Effector memory CD8-positive, alpha-beta T cell (primary cell): ENCODE results near the gene MGMT.

Experiments
- ATAC-seq: fragments of 150-1000 bp; cut with Tn5 transposase; replicated peaks from 2 replicates; pipeline ENCODE4 v1.10.0; 2021; ENCODE audit warnings: mild to moderate bottlenecking, moderate library complexity
- DNase-seq, 3 experiments: peaks; one replicate each; pipeline ENCODE4 v3.0.0; 2021
- H3K27ac Mint-ChIP-seq, 2 donors: one replicate each; pipeline ENCODE4 v1.8.0; 2022; ENCODE audit warnings: mild to moderate bottlenecking in 2 of 2, mixed read lengths in 2 of 2, moderate library complexity in 2 of 2
- H3K27me3 Mint-ChIP-seq, 2 donors: one replicate each; pipeline ENCODE4 v1.8.0; 2022; ENCODE audit warnings: mixed read lengths in 2 of 2
- H3K36me3 Mint-ChIP-seq: one replicate; pipeline ENCODE4 v1.8.0; 2022; ENCODE audit warnings: mild to moderate bottlenecking, moderate library complexity, mixed read lengths; ENCODE audit not compliant: insufficient read depth
- H3K4me1 Mint-ChIP-seq, 2 donors: one replicate each; pipeline ENCODE4 v1.8.0; 2022; ENCODE audit warnings: low read depth in 2 of 2, mixed read lengths in 2 of 2
- H3K4me3 Mint-ChIP-seq, 2 donors: one replicate each; pipeline ENCODE4 v1.8.0; 2022; ENCODE audit warnings: mild to moderate bottlenecking in 2 of 2, mixed read lengths in 2 of 2, moderate library complexity in 2 of 2
- H3K9me3 Mint-ChIP-seq, 2 donors: one replicate each; pipeline ENCODE4 v1.8.0; 2022; ENCODE audit warnings: mixed read lengths in 2 of 2

Gene MGMT

GRCh38 chr10:129491123-129491734 is 24.2 kb downstream of the MGMT start:
- ATAC-seq (no peak), DNase-seq (no peak)
- H3K4me3 Mint-ChIP-seq = no peak overlapping the region
- H3K4me1 Mint-ChIP-seq = peaks cover 12 to 22% of the 10 kb centered on the region in 2 donors
- peaks cover 9 to 28% of the 10 kb centered on the region in 2 donors for H3K9me3 Mint-ChIP-seq
- no peaks in the 10 kb centered on the region for H3K27me3 Mint-ChIP-seq
- peaks cover 9% of the 10 kb centered on the region for H3K36me3 Mint-ChIP-seq
- no peak overlapping the region for H3K27ac Mint-ChIP-seq

GRCh38 chr10:129494176-129494575 is 27.1 kb downstream of the MGMT start:
- ATAC-seq = no peak
- H3K4me3 Mint-ChIP-seq = no peak overlapping the region
- peaks cover 13 to 26% of the 10 kb centered on the region in 2 donors for H3K9me3 Mint-ChIP-seq
- H3K27me3 Mint-ChIP-seq = no peaks in the 10 kb centered on the region
- peaks cover 4% of the 10 kb centered on the region for H3K36me3 Mint-ChIP-seq
- H3K27ac Mint-ChIP-seq = no peak overlapping the region
- H3K4me1 Mint-ChIP-seq = peaks cover 15 to 28% of the 10 kb centered on the region in 2 donors
- DNase-seq = no peak

GRCh38 chr10:129494740-129495139 is 27.7 kb downstream of the MGMT start:
- H3K4me3 Mint-ChIP-seq = no peak overlapping the region
- H3K36me3 Mint-ChIP-seq = peaks cover 4% of the 10 kb centered on the region
- H3K9me3 Mint-ChIP-seq = peaks cover 13 to 20% of the 10 kb centered on the region in 2 donors
- H3K4me1 Mint-ChIP-seq = peaks cover 15 to 28% of the 10 kb centered on the region in 2 donors
- DNase-seq = no peak
- H3K27me3 Mint-ChIP-seq = no peaks in the 10 kb centered on the region
- peak overlapping the region in 1 of 2 donors; percentile 38 for H3K27ac Mint-ChIP-seq
- ATAC-seq = no peak

GRCh38 chr10:129495256-129495655 is 28.2 kb downstream of the MGMT start:
- no peak overlapping the region for H3K4me3 Mint-ChIP-seq
- peaks cover 4% of the 10 kb centered on the region for H3K36me3 Mint-ChIP-seq
- peaks cover 15 to 28% of the 10 kb centered on the region in 2 donors for H3K4me1 Mint-ChIP-seq
- H3K27me3 Mint-ChIP-seq = no peaks in the 10 kb centered on the region
- DNase-seq (no peak), ATAC-seq (no peak)
- H3K9me3 Mint-ChIP-seq = peaks cover 13 to 17% of the 10 kb centered on the region in 2 donors
- H3K27ac Mint-ChIP-seq = no peak overlapping the region

- peaks cover 4% of the 10 kb centered on the region for H3K36me3 Mint-ChIP-seq
- H3K9me3 Mint-ChIP-seq = peaks cover 13 to 14% of the 10 kb centered on the region in 2 donors
- DNase-seq = no peak
- no peak overlapping the region for H3K27ac Mint-ChIP-seq
- H3K27me3 Mint-ChIP-seq = no peaks in the 10 kb centered on the region
- H3K4me1 Mint-ChIP-seq = peaks cover 15 to 28% of the 10 kb centered on the region in 2 donors
- no peak overlapping the region for H3K4me3 Mint-ChIP-seq
- no peak for ATAC-seq
Measured at GRCh38 chr10:129495698-129496097, 28.7 kb downstream of the MGMT start.

- Mint-ChIP-seq H3K36me3 (peaks cover 4% of the 10 kb centered on the region), H3K9me3 (peaks cover 6 to 9% of the 10 kb centered on the region in 2 donors), H3K4me3 (no peak overlapping the region), H3K4me1 (peaks cover 17 to 35% of the 10 kb centered on the region in 2 donors), H3K27me3 (no peaks in the 10 kb centered on the region), H3K27ac (no peak overlapping the region)
- ATAC-seq = no peak
- DNase-seq = no peak
Measured at GRCh38 chr10:129497013-129497412, 30.0 kb downstream of the MGMT start.

GRCh38 chr10:129498680-129499079 is 31.6 kb downstream of the MGMT start:
- Mint-ChIP-seq H3K4me1 (peaks cover 10 to 21% of the 10 kb centered on the region in 2 donors), H3K4me3 (no peak overlapping the region), H3K36me3 (no peaks in the 10 kb centered on the region), H3K9me3 (peaks cover 0 to 4% of the 10 kb centered on the region in 2 donors), H3K27me3 (no peaks in the 10 kb centered on the region), H3K27ac (peak overlapping the region in 1 of 2 donors; percentile 35)
- no peak for DNase-seq
- ATAC-seq = no peak

- peaks cover 13 to 22% of the 10 kb centered on the region in 2 donors for H3K4me1 Mint-ChIP-seq
- ATAC-seq (no peak), DNase-seq (no peak)
- H3K36me3 Mint-ChIP-seq = no peaks in the 10 kb centered on the region
- H3K27me3 Mint-ChIP-seq = no peaks in the 10 kb centered on the region
- no peak overlapping the region for H3K4me3 Mint-ChIP-seq
- H3K9me3 Mint-ChIP-seq = peaks cover 0 to 4% of the 10 kb centered on the region in 2 donors
- no peak overlapping the region for H3K27ac Mint-ChIP-seq
Measured at GRCh38 chr10:129500617-129501339, 33.7 kb downstream of the MGMT start.

- Mint-ChIP-seq H3K36me3 (no peaks in the 10 kb centered on the region), H3K4me3 (no peak overlapping the region)
- no peak for ATAC-seq
Measured at GRCh38 chr10:129501652-129502436, 34.8 kb downstream of the MGMT start.

GRCh38 chr10:129502448-129502847 is 35.4 kb downstream of the MGMT start:
- Mint-ChIP-seq H3K4me3 (no peak overlapping the region), H3K4me1 (peaks cover 22 to 32% of the 10 kb centered on the region in 2 donors), H3K27me3 (no peaks in the 10 kb centered on the region), H3K9me3 (peaks cover 0 to 4% of the 10 kb centered on the region in 2 donors), H3K27ac (no peak overlapping the region), H3K36me3 (no peaks in the 10 kb centered on the region)
- DNase-seq (no peak), ATAC-seq (no peak)

More at GRCh38 chr10:129501652-129502436, 34.8 kb downstream of the MGMT start:
- Mint-ChIP-seq H3K4me1 (peaks cover 20 to 31% of the 10 kb centered on the region in 2 donors), H3K9me3 (peaks cover 0 to 4% of the 10 kb centered on the region in 2 donors), H3K27me3 (no peaks in the 10 kb centered on the region), H3K27ac (no peak overlapping the region)
- no peak for DNase-seq

- DNase-seq (no peak), ATAC-seq (no peak)
- Mint-ChIP-seq H3K4me3 (no peak overlapping the region), H3K36me3 (no peaks in the 10 kb centered on the region), H3K4me1 (peaks cover 23 to 26% of the 10 kb centered on the region in 2 donors), H3K27ac (no peak overlapping the region), H3K27me3 (no peaks in the 10 kb centered on the region), H3K9me3 (peaks cover 0 to 7% of the 10 kb centered on the region in 2 donors)
Measured at GRCh38 chr10:129505500-129506075, 38.5 kb downstream of the MGMT start.

GRCh38 chr10:129506101-129506797 is 39.2 kb downstream of the MGMT start:
- Mint-ChIP-seq H3K4me1 (peaks cover 25 to 26% of the 10 kb centered on the region in 2 donors), H3K36me3 (no peaks in the 10 kb centered on the region), H3K27me3 (no peaks in the 10 kb centered on the region), H3K9me3 (peaks cover 0 to 7% of the 10 kb centered on the region in 2 donors), H3K27ac (no peak overlapping the region), H3K4me3 (no peak overlapping the region)
- DNase-seq (no peak), ATAC-seq (no peak)
